ENCODE results near the gene PPP3CA.

GRCh38 chr4:101145021-101145420 lies 202.3 kb downstream of the PPP3CA start:
- TF ChIP-seq CEBPB (IDR thresholded peaks at IDR 0.05) (no peak), RAD21 (IDR thresholded peaks at IDR 0.05; ENCODE audit: low read depth) (no peak), EP300 (IDR thresholded peaks at IDR 0.05; ENCODE audit: borderline replicate concordance) (no peak), EGR1 (IDR thresholded peaks at IDR 0.05) (no peak), CREB1 (IDR thresholded peaks at IDR 0.05; ENCODE audit: low read depth) (no peak), ZBTB7A (IDR thresholded peaks at IDR 0.05; ENCODE audit: low read depth) (no peak), TEAD4 (IDR thresholded peaks at IDR 0.05) (no peak), REST (IDR thresholded peaks at IDR 0.05; ENCODE audit: low read depth) (no peak)
- TF ChIP-seq, protein P1, sequence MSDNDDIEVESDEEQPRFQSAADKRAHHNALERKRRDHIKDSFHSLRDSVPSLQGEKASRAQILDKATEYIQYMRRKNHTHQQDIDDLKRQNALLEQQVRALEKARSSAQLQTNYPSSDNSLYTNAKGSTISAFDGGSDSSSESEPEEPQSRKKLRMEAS (IDR thresholded peaks at IDR 0.05) = no peak
- TF ChIP-seq, protein P2, sequence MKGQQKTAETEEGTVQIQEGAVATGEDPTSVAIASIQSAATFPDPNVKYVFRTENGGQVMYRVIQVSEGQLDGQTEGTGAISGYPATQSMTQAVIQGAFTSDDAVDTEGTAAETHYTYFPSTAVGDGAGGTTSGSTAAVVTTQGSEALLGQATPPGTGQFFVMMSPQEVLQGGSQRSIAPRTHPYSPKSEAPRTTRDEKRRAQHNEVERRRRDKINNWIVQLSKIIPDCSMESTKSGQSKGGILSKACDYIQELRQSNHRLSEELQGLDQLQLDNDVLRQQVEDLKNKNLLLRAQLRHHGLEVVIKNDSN (IDR thresholded peaks at IDR 0.05) = no peak
